ENCODE results near the gene C10orf71.

DNA sequence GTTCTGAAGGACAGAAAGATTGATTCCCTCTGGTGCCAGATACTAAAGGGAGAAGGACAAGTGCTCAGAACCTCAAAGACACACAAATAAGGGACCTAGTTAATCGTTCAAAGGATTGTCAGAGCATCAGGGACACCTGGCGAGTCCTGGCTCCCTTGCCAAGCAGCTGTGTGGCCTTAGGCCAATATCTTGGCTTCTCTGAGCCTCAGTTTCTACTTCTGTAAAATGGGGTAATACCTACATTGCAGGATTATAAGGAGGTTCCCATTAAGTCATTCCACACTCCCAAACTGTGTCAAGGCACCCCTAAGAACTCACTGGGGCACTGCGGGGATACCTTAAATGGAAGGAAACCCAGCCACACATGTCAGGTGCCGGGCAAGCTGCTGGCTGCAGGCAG lies 67.5 kb downstream of the C10orf71 start:
- TF ChIP-seq, protein P1, sequence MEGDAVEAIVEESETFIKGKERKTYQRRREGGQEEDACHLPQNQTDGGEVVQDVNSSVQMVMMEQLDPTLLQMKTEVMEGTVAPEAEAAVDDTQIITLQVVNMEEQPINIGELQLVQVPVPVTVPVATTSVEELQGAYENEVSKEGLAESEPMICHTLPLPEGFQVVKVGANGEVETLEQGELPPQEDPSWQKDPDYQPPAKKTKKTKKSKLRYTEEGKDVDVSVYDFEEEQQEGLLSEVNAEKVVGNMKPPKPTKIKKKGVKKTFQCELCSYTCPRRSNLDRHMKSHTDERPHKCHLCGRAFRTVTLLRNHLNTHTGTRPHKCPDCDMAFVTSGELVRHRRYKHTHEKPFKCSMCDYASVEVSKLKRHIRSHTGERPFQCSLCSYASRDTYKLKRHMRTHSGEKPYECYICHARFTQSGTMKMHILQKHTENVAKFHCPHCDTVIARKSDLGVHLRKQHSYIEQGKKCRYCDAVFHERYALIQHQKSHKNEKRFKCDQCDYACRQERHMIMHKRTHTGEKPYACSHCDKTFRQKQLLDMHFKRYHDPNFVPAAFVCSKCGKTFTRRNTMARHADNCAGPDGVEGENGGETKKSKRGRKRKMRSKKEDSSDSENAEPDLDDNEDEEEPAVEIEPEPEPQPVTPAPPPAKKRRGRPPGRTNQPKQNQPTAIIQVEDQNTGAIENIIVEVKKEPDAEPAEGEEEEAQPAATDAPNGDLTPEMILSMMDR (IDR thresholded peaks at IDR 0.05) = no peak
- TF ChIP-seq POLR2A (IDR thresholded peaks at IDR 0.05) (no peak), EP300 (IDR thresholded peaks at IDR 0.05) (no peak), POLR2AphosphoS5 (IDR thresholded peaks at IDR 0.05) (no peak)
